Testis (tissue), 2 donors: Measurements from ENCODE around the gene TMEM63A.

Source experiments
- CTCF ChIP-seq, 3 experiments: fragments of 450-650 bp in 2 of 3; fragments of 200-600 bp in 1 of 3; sonication (generic) in 1 of 3; IDR thresholded peaks; one replicate each; pipeline ENCODE4 v1.5.1; 2016 to 2019; ENCODE audit warnings: antibody characterized with exemption in 3 of 3, mild to moderate bottlenecking in 2 of 3, moderate library complexity in 1 of 3
- POLR2A ChIP-seq: fragments of 450-650 bp; IDR thresholded peaks from one replicate; pipeline ENCODE4 v1.6.1; 2017; ENCODE audit warnings: antibody characterized with exemption, mild to moderate bottlenecking, moderate library complexity

GRCh38 chr1:225914947-225915346 is 32.8 kb upstream of the TMEM63A start:
- TF ChIP-seq CTCF (IDR thresholded peaks at IDR 0.05) (no peak), POLR2A (no peak)
